ENCODE measurements around the gene ID4.

Gene ID4

GRCh38 chr6:19848465-19849029, 11.4 kb downstream of the ID4 start:
- H3K27ac ChIP-seq = no peak overlapping the region
- H3K9me3 ChIP-seq (ENCODE audit: control insufficient read depth, low read length) = no peaks in the 10 kb centered on the region
- no peaks in the 10 kb centered on the region for H3K36me3 ChIP-seq (ENCODE audit: control insufficient read depth, insufficient read depth, low read length)
- H3K79me2 ChIP-seq = no peaks in the 10 kb centered on the region
- H3K4me1 ChIP-seq = no peaks in the 10 kb centered on the region
- no peaks in the 10 kb centered on the region for H3K27me3 ChIP-seq (ENCODE audit: control insufficient read depth, insufficient read depth, low read length)
- H2AFZ ChIP-seq = no peak overlapping the region
- H3K4me2 ChIP-seq (ENCODE audit: low read length) = no peak overlapping the region
- no peak overlapping the region for H3K9ac ChIP-seq
- TF ChIP-seq CTCF (IDR thresholded peaks at IDR 0.05) = no peak
- H3K4me3 ChIP-seq (ENCODE audit: low read depth, low read length) = no peak overlapping the region

GRCh38 chr6:19849196-19849595, 12.0 kb downstream of the ID4 start:
- H3K27me3 ChIP-seq (ENCODE audit: control insufficient read depth, insufficient read depth, low read length) = no peaks in the 10 kb centered on the region
- H3K9ac ChIP-seq = no peak overlapping the region
- no peak overlapping the region for H3K4me2 ChIP-seq (ENCODE audit: low read length)
- H3K4me3 ChIP-seq (ENCODE audit: low read depth, low read length) = no peak overlapping the region
- no peak overlapping the region for H3K27ac ChIP-seq
- no peaks in the 10 kb centered on the region for H3K9me3 ChIP-seq (ENCODE audit: control insufficient read depth, low read length)
- TF ChIP-seq CTCF (IDR thresholded peaks at IDR 0.05) = no peak
- no peak overlapping the region for H2AFZ ChIP-seq
- H3K4me1 ChIP-seq = no peaks in the 10 kb centered on the region
- no peaks in the 10 kb centered on the region for H3K79me2 ChIP-seq
- H3K36me3 ChIP-seq (ENCODE audit: control insufficient read depth, insufficient read depth, low read length) = no peaks in the 10 kb centered on the region

- TF ChIP-seq CTCF (IDR thresholded peaks at IDR 0.05) = no peak
- Histone ChIP-seq H3K27ac (no peak overlapping the region), H3K4me1 (no peaks in the 10 kb centered on the region), H3K9me3 (ENCODE audit: control insufficient read depth, low read length) (no peaks in the 10 kb centered on the region), H3K4me2 (ENCODE audit: low read length) (no peak overlapping the region), H3K79me2 (no peaks in the 10 kb centered on the region), H2AFZ (no peak overlapping the region), H3K9ac (no peak overlapping the region), H3K36me3 (ENCODE audit: control insufficient read depth, insufficient read depth, low read length) (no peaks in the 10 kb centered on the region), H3K4me3 (ENCODE audit: low read depth, low read length) (no peak overlapping the region), H3K27me3 (ENCODE audit: control insufficient read depth, insufficient read depth, low read length) (no peaks in the 10 kb centered on the region)
Measured at GRCh38 chr6:19849755-19850154, 12.6 kb downstream of the ID4 start.

GRCh38 chr6:19851241-19852089, 14.3 kb downstream of the ID4 start:
- Histone ChIP-seq H3K9ac (no peak overlapping the region), H2AFZ (no peak overlapping the region), H3K27ac (no peak overlapping the region), H3K4me2 (ENCODE audit: low read length) (no peak overlapping the region), H3K36me3 (ENCODE audit: control insufficient read depth, insufficient read depth, low read length) (no peaks in the 10 kb centered on the region), H3K79me2 (no peaks in the 10 kb centered on the region), H3K4me3 (ENCODE audit: low read depth, low read length) (no peak overlapping the region), H3K9me3 (ENCODE audit: control insufficient read depth, low read length) (no peaks in the 10 kb centered on the region), H3K27me3 (ENCODE audit: control insufficient read depth, insufficient read depth, low read length) (no peaks in the 10 kb centered on the region), H3K4me1 (peaks cover 6% of the 10 kb centered on the region)
- peak; percentile 86 for TF ChIP-seq CTCF (IDR thresholded peaks at IDR 0.05)

GRCh38 chr6:19852090-19852457, 14.9 kb downstream of the ID4 start:
- Histone ChIP-seq H2AFZ (no peak overlapping the region), H3K9me3 (ENCODE audit: control insufficient read depth, low read length) (no peaks in the 10 kb centered on the region), H3K4me1 (peaks cover 11% of the 10 kb centered on the region), H3K27me3 (ENCODE audit: control insufficient read depth, insufficient read depth, low read length) (no peaks in the 10 kb centered on the region), H3K4me2 (ENCODE audit: low read length) (no peak overlapping the region), H3K27ac (no peak overlapping the region), H3K36me3 (ENCODE audit: control insufficient read depth, insufficient read depth, low read length) (no peaks in the 10 kb centered on the region), H3K9ac (no peak overlapping the region), H3K79me2 (no peaks in the 10 kb centered on the region), H3K4me3 (ENCODE audit: low read depth, low read length) (no peak overlapping the region)
- no peak for TF ChIP-seq CTCF (IDR thresholded peaks at IDR 0.05)

Data from parathyroid adenoma (tissue), 2 donors.